ENCODE results near the gene CLDN9. TPM values are rescaled to one million over a fixed set of nuclear protein-coding genes. Genes with fewer than 3 reads are reported as not detected.

The CLDN9 gene
- total RNA-seq, 2 donors from 2014 or later = 4.7 to 11.2 TPM

- H3K27me3 ChIP-seq = no peaks in the 10 kb centered on the region
- intact Hi-C loops (cut with DNase I) = no loop called here
- peaks cover 80% of the 10 kb centered on the region for H3K4me1 ChIP-seq
- H3K27ac ChIP-seq = peak overlapping the region; percentile 88 to 94 (median 92)
- H3K9me3 ChIP-seq = no peaks in the 10 kb centered on the region
- no peaks in the 10 kb centered on the region for H3K36me3 ChIP-seq (replicated peaks in 1 of 2; ENCODE audit: insufficient read depth in 1 of 2, low read depth in 2 of 2)
- H3K4me3 ChIP-seq = no peak overlapping the region
- DNase-seq = peak; percentile 34 to 59 (median 46)
- 33 to 51% methylated on average over 10 to 17 of the region's 17 CpGs for WGBS, 2 donors
- ATAC-seq = no peak
- no peak for TF ChIP-seq CTCF (IDR thresholded peaks at IDR 0.05)
These were observed 4.6 kb upstream of the CLDN9 start for GRCh38 chr16:3007957-3008689.

GRCh38 chr16:3008690-3009037 lies 4.1 kb upstream of the CLDN9 start:
- Histone ChIP-seq H3K4me1 (peaks cover 80% of the 10 kb centered on the region), H3K4me3 (no peak overlapping the region), H3K9me3 (no peaks in the 10 kb centered on the region), H3K36me3 (replicated peaks in 1 of 2; ENCODE audit: insufficient read depth in 1 of 2, low read depth in 2 of 2) (no peaks in the 10 kb centered on the region), H3K27ac (peak overlapping the region; percentile 88 to 94 (median 92)), H3K27me3 (no peaks in the 10 kb centered on the region)
- DNase-seq = no peak
- WGBS, 2 donors = 72 to 86% methylated on average over 3 to 4 of the region's 4 CpGs
- TF ChIP-seq CTCF (IDR thresholded peaks at IDR 0.05) (no peak), POLR2A (IDR thresholded peaks at IDR 0.05) (no peak)
- intact Hi-C loops (cut with DNase I) = no loop called here
- ATAC-seq = no peak

GRCh38 chr16:3009568-3010390 lies 2.9 kb upstream of the CLDN9 start:
- Histone ChIP-seq H3K27ac (peak overlapping the region; percentile 80 to 94 (median 92)), H3K36me3 (replicated peaks in 1 of 2; ENCODE audit: insufficient read depth in 1 of 2, low read depth in 2 of 2) (no peaks in the 10 kb centered on the region), H3K27me3 (no peaks in the 10 kb centered on the region), H3K9me3 (no peaks in the 10 kb centered on the region), H3K4me3 (no peak overlapping the region), H3K4me1 (peaks cover 89% of the 10 kb centered on the region)
- intact Hi-C loops (cut with DNase I) = no loop called here
- peak; percentile 41 for ATAC-seq
- WGBS, 2 donors = 51 to 66% methylated on average over 13 to 21 of the region's 21 CpGs
- TF ChIP-seq CTCF (IDR thresholded peaks at IDR 0.05) = no peak
- TF ChIP-seq POLR2A (IDR thresholded peaks at IDR 0.05) = peak; percentile 32 to 56 (median 46)
- peak; percentile 74 to 88 (median 84) for DNase-seq

- ATAC-seq (no peak), DNase-seq (no peak)
- intact Hi-C loops (cut with DNase I) = no loop called here
- H3K9me3 ChIP-seq = no peaks in the 10 kb centered on the region
- H3K4me3 ChIP-seq = no peak overlapping the region
- TF ChIP-seq POLR2A (IDR thresholded peaks at IDR 0.05) (no peak), CTCF (IDR thresholded peaks at IDR 0.05) (no peak)
- H3K27ac ChIP-seq = peak overlapping the region in 3 of 4 donors; percentile 91 to 94 (median 94)
- no peaks in the 10 kb centered on the region for H3K36me3 ChIP-seq (replicated peaks in 1 of 2; ENCODE audit: insufficient read depth in 1 of 2, low read depth in 2 of 2)
- 92% methylated on average over 8 of the region's 8 CpGs for WGBS, 2 donors
- H3K27me3 ChIP-seq = no peaks in the 10 kb centered on the region
- peaks cover 89% of the 10 kb centered on the region for H3K4me1 ChIP-seq
These were observed 2.2 kb upstream of the CLDN9 start for GRCh38 chr16:3010510-3010909.
